BLaER1 (cell line): ENCODE data around the gene TCP11X1.
"Not testable (repeated sequence)": the region's sequence is repeated elsewhere in the genome, so short reads cannot be mapped to it uniquely, and the experiment has no call there.

Source experiments
- H3K27ac ChIP-seq: shearing (Covaris generic); formaldehyde crosslinking; 2 replicates; pipeline ENCODE4 v1.8.1; 2022
- H3K27me3 ChIP-seq: shearing (Covaris generic); formaldehyde crosslinking; 2 replicates; pipeline ENCODE4 v1.8.1; 2022
- H3K36me3 ChIP-seq: shearing (Covaris generic); formaldehyde crosslinking; 2 replicates; pipeline ENCODE4 v1.8.1; 2022
- H3K4me1 ChIP-seq: shearing (Covaris generic); formaldehyde crosslinking; 2 replicates; pipeline ENCODE4 v1.8.1; 2022
- H3K4me2 ChIP-seq: shearing (Covaris generic); formaldehyde crosslinking; 2 replicates; pipeline ENCODE4 v1.8.1; 2022
- H3K4me3 ChIP-seq: shearing (Covaris generic); formaldehyde crosslinking; 2 replicates; pipeline ENCODE4 v1.8.1; 2022
- H3K9ac ChIP-seq: shearing (Covaris generic); formaldehyde crosslinking; 2 replicates; pipeline ENCODE4 v1.8.1; 2022
- H3K9me3 ChIP-seq: shearing (Covaris generic); formaldehyde crosslinking; 2 replicates; pipeline ENCODE4 v1.8.1; 2022
- H4K20me1 ChIP-seq: shearing (Covaris generic); formaldehyde crosslinking; 2 replicates; pipeline ENCODE4 v1.8.1; 2022
- Cebpa-rat ChIP-seq: shearing (Covaris generic); IDR thresholded peaks from 2 replicates; pipeline ENCODE4 v1.8.1; 2022

TCP11X1 gene

DNA sequence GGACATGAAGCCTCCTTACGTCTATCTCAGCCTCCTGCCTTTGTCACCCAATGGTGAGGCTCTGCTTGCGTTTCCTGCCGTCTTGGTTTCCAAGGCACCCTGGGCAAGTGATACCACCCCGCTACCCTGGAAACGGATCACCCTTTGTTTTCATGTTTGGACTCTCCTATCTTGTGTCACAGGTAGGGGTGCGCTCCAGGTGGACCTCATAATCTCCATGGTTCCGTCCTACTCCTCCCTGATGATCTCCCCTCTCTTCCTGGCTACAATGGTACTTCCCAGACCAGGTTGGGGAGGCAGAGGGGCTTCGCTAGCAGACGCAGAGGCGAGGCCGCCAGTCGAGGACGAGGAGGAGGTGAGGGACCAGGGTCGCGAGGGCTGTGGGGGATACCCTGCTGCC lies at the start of gene TCP11X1:
Gene TCP11X1 (plus strand): TSS at position 316 of the 400 bp plus-strand sequence.
- H3K9me3 ChIP-seq, H4K20me1 ChIP-seq, H3K36me3 ChIP-seq, H3K4me2 ChIP-seq, H3K9ac ChIP-seq, H3K4me3 ChIP-seq, H3K27me3 ChIP-seq, H3K4me1 ChIP-seq, H3K27ac ChIP-seq: not testable (repeated sequence)

DNA sequence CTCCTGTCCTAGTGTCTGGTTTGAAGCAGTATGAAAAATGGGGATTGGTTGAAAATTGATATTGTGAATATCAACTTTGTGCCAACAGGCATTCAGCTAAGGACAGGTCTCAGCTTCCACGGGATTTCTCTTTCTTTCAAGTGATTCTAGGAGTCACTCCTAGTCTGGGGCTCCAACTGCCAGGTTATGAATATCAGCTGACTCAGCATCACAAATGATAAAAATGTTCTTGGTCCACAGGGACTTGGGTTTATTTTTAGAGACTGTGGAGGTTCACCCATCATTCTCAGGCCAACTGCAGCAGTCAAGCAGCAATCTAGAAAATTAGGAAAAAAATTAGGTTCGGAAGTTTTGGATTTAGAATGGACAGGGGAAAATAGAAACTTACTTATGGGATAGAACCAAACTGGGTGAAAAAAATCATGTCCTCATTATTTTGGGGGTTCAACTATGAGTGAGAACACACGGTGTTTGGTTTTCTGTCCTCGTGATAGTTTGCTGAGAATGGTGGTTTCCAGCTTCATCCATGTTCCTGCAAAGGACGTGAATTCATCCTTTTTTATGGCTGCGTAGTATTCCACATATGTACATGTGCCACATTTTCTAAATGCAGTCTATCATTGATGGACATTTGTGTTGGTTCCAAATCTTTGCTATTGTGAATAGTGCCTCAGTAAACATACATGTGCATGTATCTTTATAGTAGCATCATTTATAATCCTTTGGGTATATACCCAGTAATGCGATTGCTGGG lies 29.0 kb upstream of the TCP11X1 start:
- no peak overlapping the region for H3K9ac ChIP-seq
- no peak overlapping the region for H3K4me3 ChIP-seq
- no peak overlapping the region for H3K27ac ChIP-seq
- no peaks in the 10 kb centered on the region for H3K4me1 ChIP-seq
- no peaks in the 10 kb centered on the region for H3K27me3 ChIP-seq
- H3K36me3 ChIP-seq: no peaks in the 10 kb centered on the region
- no peaks in the 10 kb centered on the region for H4K20me1 ChIP-seq
- peaks cover 18% of the 10 kb centered on the region for H3K9me3 ChIP-seq
- H3K4me2 ChIP-seq: no peak overlapping the region
- no peak for TF ChIP-seq Cebpa-rat

DNA sequence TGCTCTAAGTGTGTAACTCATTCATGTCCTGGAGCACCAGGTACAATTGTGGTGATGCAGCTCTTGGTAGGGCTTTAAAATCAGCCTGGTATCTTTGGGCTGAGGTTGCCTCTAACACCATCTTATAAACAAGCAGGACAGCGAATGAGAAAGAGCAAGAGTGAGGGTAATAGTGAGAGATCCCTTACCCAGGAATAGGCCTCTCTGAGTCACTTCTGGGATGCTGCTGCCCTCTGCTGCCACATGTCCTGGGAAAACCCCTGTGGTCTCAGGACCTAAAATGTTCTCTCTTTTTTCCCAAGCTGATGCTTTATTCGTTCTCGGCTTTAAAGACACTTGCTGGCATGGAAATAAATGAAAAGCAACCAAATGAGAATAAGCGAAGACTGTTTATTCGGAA lies 7.2 kb upstream of the TCP11X1 start:
- H4K20me1 ChIP-seq, H3K4me3 ChIP-seq, H3K27ac ChIP-seq, H3K4me1 ChIP-seq, H3K27me3 ChIP-seq, H3K4me2 ChIP-seq, H3K36me3 ChIP-seq, H3K9ac ChIP-seq, H3K9me3 ChIP-seq: not testable (repeated sequence)

GRCh38 chrX:102216497-102216896 lies 1.4 kb downstream of the TCP11X1 start:
- not testable (repeated sequence) for H3K27me3 ChIP-seq, H3K4me3 ChIP-seq, H3K4me1 ChIP-seq, H3K36me3 ChIP-seq, H3K9me3 ChIP-seq, H4K20me1 ChIP-seq, H3K9ac ChIP-seq, H3K27ac ChIP-seq, H3K4me2 ChIP-seq

DNA sequence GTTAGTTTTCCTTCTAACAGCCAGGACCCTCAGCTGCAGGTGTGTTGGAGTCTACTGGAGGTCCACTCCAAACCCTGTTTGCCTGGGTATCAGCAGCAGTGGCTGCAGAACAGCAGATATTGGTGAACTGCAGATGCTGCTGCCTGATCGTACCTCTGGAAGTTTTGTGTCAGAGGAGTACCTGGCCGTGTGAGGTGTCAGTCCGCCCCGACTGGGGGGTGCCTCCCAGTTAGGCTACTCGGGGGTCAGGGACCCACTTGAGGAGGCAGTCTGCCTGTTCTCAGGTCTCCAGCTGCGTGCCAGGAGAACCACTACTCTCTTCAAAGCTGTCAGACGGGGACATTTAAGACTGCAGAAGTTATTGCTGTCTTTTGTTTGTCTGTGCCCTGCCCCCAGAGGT lies 20.6 kb downstream of the TCP11X1 start:
- H3K36me3 ChIP-seq, H3K4me2 ChIP-seq, H4K20me1 ChIP-seq, H3K27me3 ChIP-seq, H3K4me3 ChIP-seq, H3K9ac ChIP-seq, H3K27ac ChIP-seq, H3K4me1 ChIP-seq, H3K9me3 ChIP-seq: not testable (repeated sequence)

GRCh38 chrX:102240265-102240664 lies 25.2 kb downstream of the TCP11X1 start:
- not testable (repeated sequence) for H3K9ac ChIP-seq, H3K4me2 ChIP-seq, H4K20me1 ChIP-seq, H3K27ac ChIP-seq, H3K4me3 ChIP-seq, H3K4me1 ChIP-seq, H3K27me3 ChIP-seq, H3K36me3 ChIP-seq, H3K9me3 ChIP-seq

GRCh38 chrX:102246893-102247292 lies 31.8 kb downstream of the TCP11X1 start, which contains the start of gene NXF2:
NXF2 (plus strand) TSS chrX:102247167; CDS start chrX:102307079, 59,912 bp downstream.
- not testable (repeated sequence) for H3K9ac ChIP-seq, H3K4me1 ChIP-seq, H3K9me3 ChIP-seq, H3K27me3 ChIP-seq, H3K36me3 ChIP-seq, H3K27ac ChIP-seq, H3K4me2 ChIP-seq, H4K20me1 ChIP-seq, H3K4me3 ChIP-seq

DNA sequence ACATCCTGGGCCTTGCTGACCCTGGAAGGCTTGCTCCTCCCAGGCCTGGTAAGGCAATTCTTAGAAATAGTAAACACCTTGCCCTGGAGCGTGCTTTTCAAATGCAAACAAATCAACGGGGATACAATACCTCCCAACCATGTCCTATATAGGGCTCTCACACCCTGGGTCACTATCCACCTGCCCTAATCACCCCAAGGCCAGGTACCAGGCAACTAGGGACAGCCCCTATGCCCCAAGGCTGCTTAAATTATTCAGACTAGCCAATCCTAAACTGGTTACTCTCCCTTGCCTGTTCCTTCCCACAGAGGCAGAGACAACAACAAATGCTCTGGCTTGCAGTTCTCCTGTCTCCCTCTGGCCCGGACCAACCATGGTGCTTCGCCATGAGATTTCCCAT lies 57.1 kb downstream of the TCP11X1 start:
- not testable (repeated sequence) for H3K4me1 ChIP-seq, H4K20me1 ChIP-seq, H3K4me2 ChIP-seq, H3K27ac ChIP-seq, H3K27me3 ChIP-seq, H3K9me3 ChIP-seq, H3K4me3 ChIP-seq, H3K9ac ChIP-seq, H3K36me3 ChIP-seq
